ENCODE data around the gene GMIP. TPM values are rescaled to one million over a fixed set of nuclear protein-coding genes. Genes with fewer than 3 reads are reported as not detected.
"Not testable (repeated sequence)": the region's sequence is repeated elsewhere in the genome, so short reads cannot be mapped to it uniquely, and the experiment has no call there.

The GMIP gene
- total RNA-seq, 1 donor: 48.6 TPM

GRCh38 chr19:19615086-19615485 is 28.4 kb downstream of the GMIP start:
- Histone ChIP-seq H3K4me1 (ENCODE audit: insufficient read depth, low read length) (peaks cover 13% of the 10 kb centered on the region), H3K4me3 (ENCODE audit: low read length) (no peak overlapping the region)

GRCh38 chr19:19613506-19613905 is 30.0 kb downstream of the GMIP start:
- peaks cover 6% of the 10 kb centered on the region for H3K4me1 ChIP-seq (ENCODE audit: insufficient read depth, low read length)
- no peak overlapping the region for H3K4me3 ChIP-seq (ENCODE audit: low read length)

More at GRCh38 chr19:19615086-19615485, 28.4 kb downstream of the GMIP start:
- no peaks in the 10 kb centered on the region for H3K9me3 ChIP-seq (ENCODE audit: low read depth, low read length)
- no peaks in the 10 kb centered on the region for H3K27me3 ChIP-seq (ENCODE audit: insufficient read depth, low read length)

GRCh38 chr19:19610376-19611202 is 32.9 kb downstream of the GMIP start:
- no peaks in the 10 kb centered on the region for H3K9me3 ChIP-seq (ENCODE audit: low read depth, low read length)
- peaks cover 11% of the 10 kb centered on the region for H3K4me1 ChIP-seq (ENCODE audit: insufficient read depth, low read length)
- H3K27me3 ChIP-seq (ENCODE audit: insufficient read depth, low read length): no peaks in the 10 kb centered on the region
- no peak overlapping the region for H3K4me3 ChIP-seq (ENCODE audit: low read length)

More at GRCh38 chr19:19613506-19613905, 30.0 kb downstream of the GMIP start:
- no peaks in the 10 kb centered on the region for H3K9me3 ChIP-seq (ENCODE audit: low read depth, low read length)
- no peaks in the 10 kb centered on the region for H3K27me3 ChIP-seq (ENCODE audit: insufficient read depth, low read length)

GRCh38 chr19:19606686-19607085 is 36.8 kb downstream of the GMIP start:
- H3K4me1 ChIP-seq (ENCODE audit: insufficient read depth, low read length): peaks cover 26% of the 10 kb centered on the region
- not testable (repeated sequence) for H3K27me3 ChIP-seq (ENCODE audit: insufficient read depth, low read length); H3K9me3 ChIP-seq (ENCODE audit: low read depth, low read length); H3K4me3 ChIP-seq (ENCODE audit: low read length)

GRCh38 chr19:19606021-19606420 is 37.4 kb downstream of the GMIP start:
- no peaks in the 10 kb centered on the region for H3K9me3 ChIP-seq (ENCODE audit: low read depth, low read length)
- peaks cover 32% of the 10 kb centered on the region for H3K4me1 ChIP-seq (ENCODE audit: insufficient read depth, low read length)
- H3K27me3 ChIP-seq (ENCODE audit: insufficient read depth, low read length): no peaks in the 10 kb centered on the region
- H3K4me3 ChIP-seq (ENCODE audit: low read length): no peak overlapping the region

GRCh38 chr19:19602713-19603324 is 40.6 kb downstream of the GMIP start:
- Histone ChIP-seq H3K4me3 (ENCODE audit: low read length) (no peak overlapping the region), H3K27me3 (ENCODE audit: insufficient read depth, low read length) (no peaks in the 10 kb centered on the region), H3K9me3 (ENCODE audit: low read depth, low read length) (no peaks in the 10 kb centered on the region), H3K4me1 (ENCODE audit: insufficient read depth, low read length) (peaks cover 47% of the 10 kb centered on the region)

- Histone ChIP-seq H3K4me3 (ENCODE audit: low read length) (no peak overlapping the region), H3K27me3 (ENCODE audit: insufficient read depth, low read length) (no peaks in the 10 kb centered on the region), H3K9me3 (ENCODE audit: low read depth, low read length) (no peaks in the 10 kb centered on the region), H3K4me1 (ENCODE audit: insufficient read depth, low read length) (peaks cover 53% of the 10 kb centered on the region)
These were observed 41.2 kb downstream of the GMIP start for GRCh38 chr19:19602136-19602712.

GRCh38 chr19:19600793-19601330 is 42.6 kb downstream of the GMIP start:
- Histone ChIP-seq H3K9me3 (ENCODE audit: low read depth, low read length) (no peaks in the 10 kb centered on the region), H3K4me3 (ENCODE audit: low read length) (no peak overlapping the region), H3K27me3 (ENCODE audit: insufficient read depth, low read length) (no peaks in the 10 kb centered on the region), H3K4me1 (ENCODE audit: insufficient read depth, low read length) (peaks cover 45% of the 10 kb centered on the region)

- not testable (repeated sequence) for H3K4me3 ChIP-seq (ENCODE audit: low read length); H3K9me3 ChIP-seq (ENCODE audit: low read depth, low read length); H3K27me3 ChIP-seq (ENCODE audit: insufficient read depth, low read length)
- peaks cover 49% of the 10 kb centered on the region for H3K4me1 ChIP-seq (ENCODE audit: insufficient read depth, low read length)
These were observed 44.6 kb downstream of the GMIP start for GRCh38 chr19:19598728-19599451.

- peaks cover 45% of the 10 kb centered on the region for H3K4me1 ChIP-seq (ENCODE audit: insufficient read depth, low read length)
- no peaks in the 10 kb centered on the region for H3K9me3 ChIP-seq (ENCODE audit: low read depth, low read length)
- no peak overlapping the region for H3K4me3 ChIP-seq (ENCODE audit: low read length)
- H3K27me3 ChIP-seq (ENCODE audit: insufficient read depth, low read length): no peaks in the 10 kb centered on the region
These were observed 45.6 kb downstream of the GMIP start for GRCh38 chr19:19597809-19598306.

- Histone ChIP-seq H3K4me1 (ENCODE audit: insufficient read depth, low read length) (peaks cover 41% of the 10 kb centered on the region), H3K4me3 (ENCODE audit: low read length) (no peak overlapping the region), H3K27me3 (ENCODE audit: insufficient read depth, low read length) (no peaks in the 10 kb centered on the region), H3K9me3 (ENCODE audit: low read depth, low read length) (no peaks in the 10 kb centered on the region)
These were observed 48.2 kb downstream of the GMIP start for GRCh38 chr19:19595171-19595701.

- Histone ChIP-seq H3K4me3 (ENCODE audit: low read length) (no peak overlapping the region), H3K9me3 (ENCODE audit: low read depth, low read length) (no peaks in the 10 kb centered on the region), H3K4me1 (ENCODE audit: insufficient read depth, low read length) (peaks cover 40% of the 10 kb centered on the region), H3K27me3 (ENCODE audit: insufficient read depth, low read length) (no peaks in the 10 kb centered on the region)
These were observed 49.1 kb downstream of the GMIP start for GRCh38 chr19:19594381-19594780.

GRCh38 chr19:19592690-19593089 is 50.8 kb downstream of the GMIP start:
- no peaks in the 10 kb centered on the region for H3K9me3 ChIP-seq (ENCODE audit: low read depth, low read length)
- H3K27me3 ChIP-seq (ENCODE audit: insufficient read depth, low read length): no peaks in the 10 kb centered on the region
- peaks cover 33% of the 10 kb centered on the region for H3K4me1 ChIP-seq (ENCODE audit: insufficient read depth, low read length)
- no peak overlapping the region for H3K4me3 ChIP-seq (ENCODE audit: low read length)

GRCh38 chr19:19591133-19591825 is 52.2 kb downstream of the GMIP start:
- H3K4me1 ChIP-seq (ENCODE audit: insufficient read depth, low read length): peaks cover 27% of the 10 kb centered on the region
- no peak overlapping the region for H3K4me3 ChIP-seq (ENCODE audit: low read length)
- H3K27me3 ChIP-seq (ENCODE audit: insufficient read depth, low read length): no peaks in the 10 kb centered on the region
- no peaks in the 10 kb centered on the region for H3K9me3 ChIP-seq (ENCODE audit: low read depth, low read length)
